HG03354 (cell line): Measurements from ENCODE around the gene EMP2.
"Not testable (repeated sequence)": the region's sequence is repeated elsewhere in the genome, so short reads cannot be mapped to it uniquely, and the experiment has no call there.

Experiments
- ATAC-seq: cut with Tn5 transposase; IDR thresholded peaks from one replicate; pipeline ENCODE4 v1.9.1; 2021; ENCODE audit warnings: mild to moderate bottlenecking; ENCODE audit not compliant: unreplicated experiment, poor library complexity, severe bottlenecking

Gene EMP2

GRCh38 chr16:10530685-10531084 lies 49.7 kb downstream of the EMP2 start:
- ATAC-seq, result no peak

GRCh38 chr16:10529895-10530669 lies 50.3 kb downstream of the EMP2 start:
- ATAC-seq, result no peak

GRCh38 chr16:10528635-10529034 lies 51.8 kb downstream of the EMP2 start:
- ATAC-seq, result no peak

GRCh38 chr16:10526962-10527361 lies 53.4 kb downstream of the EMP2 start:
- no peak for ATAC-seq

GRCh38 chr16:10525214-10525825 lies 55.1 kb downstream of the EMP2 start:
- ATAC-seq, result no peak

- no peak for ATAC-seq
These were observed 57.4 kb downstream of the EMP2 start for GRCh38 chr16:10522966-10523365.

GRCh38 chr16:10521681-10522274 lies 58.6 kb downstream of the EMP2 start:
- ATAC-seq, result no peak

GRCh38 chr16:10520869-10521578 lies 59.4 kb downstream of the EMP2 start:
- ATAC-seq, result no peak

- no peak for ATAC-seq
These were observed 60.2 kb downstream of the EMP2 start for GRCh38 chr16:10519929-10520868.

- ATAC-seq, result no peak
These were observed 61.1 kb downstream of the EMP2 start for GRCh38 chr16:10519297-10519696.

- ATAC-seq, result no peak
These were observed 61.8 kb downstream of the EMP2 start for GRCh38 chr16:10518479-10519041.

- ATAC-seq, result no peak
These were observed 62.5 kb downstream of the EMP2 start for GRCh38 chr16:10517868-10518267.

GRCh38 chr16:10514369-10515055 lies 65.9 kb downstream of the EMP2 start:
- no peak for ATAC-seq

- ATAC-seq, result no peak
These were observed 68.6 kb downstream of the EMP2 start for GRCh38 chr16:10511829-10512228.

GRCh38 chr16:10510279-10510678 lies 70.1 kb downstream of the EMP2 start:
- no peak for ATAC-seq

- peak; percentile 94 for ATAC-seq
These were observed 70.8 kb downstream of the EMP2 start for GRCh38 chr16:10509534-10510025.

- not testable (repeated sequence) for ATAC-seq
These were observed 75.1 kb downstream of the EMP2 start for GRCh38 chr16:10505286-10505685.

- ATAC-seq, result no peak
These were observed 76.0 kb downstream of the EMP2 start for GRCh38 chr16:10504404-10504885.
